Keratinocyte (primary cell): Measurements from ENCODE around the gene WFDC2. TPM values are rescaled to one million over a fixed set of nuclear protein-coding genes. Genes with fewer than 3 reads are reported as not detected.

ENCODE experiments used
- DNase-seq: peaks from one replicate; pipeline ENCODE4 v3.0.0-alpha.2; 2011; ENCODE audit warnings: low read depth, missing footprints, low spot score
- FAIRE-seq: peaks from 2 replicates; lab custom pipeline; 2011; peaks lifted over from hg19 to GRCh38; lab: Jason Lieb, UNC
- H2AFZ ChIP-seq: 2 replicates; pipeline ENCODE4 v1.6.0; 2012; ENCODE audit warnings: low read length, control low read depth, inconsistent platforms; ENCODE audit not compliant: control insufficient read depth
- H3K27ac ChIP-seq: 2 replicates; pipeline ENCODE4 v1.5.1; 2011; ENCODE audit warnings: low read length; ENCODE audit not compliant: control insufficient read depth, insufficient read depth
- H3K27me3 ChIP-seq: 3 replicates; pipeline ENCODE4 v1.6.0; 2011; ENCODE audit warnings: low read length; ENCODE audit not compliant: control insufficient read depth, insufficient read depth; ENCODE audit errors: extremely low read depth
- H3K36me3 ChIP-seq, 2 experiments: 2 replicates in 1 of 2; 3 replicates in 1 of 2; pipeline ENCODE4 v1.5.1; 2011; ENCODE audit warnings: low read length in 2 of 2, mild to moderate bottlenecking in 1 of 2; ENCODE audit not compliant: control insufficient read depth in 2 of 2, insufficient read depth in 2 of 2; ENCODE audit errors: extremely low read depth in 1 of 2
- H3K4me1 ChIP-seq: 3 replicates; pipeline ENCODE4 v1.5.1; 2011; ENCODE audit warnings: low read length; ENCODE audit not compliant: control insufficient read depth, insufficient read depth; ENCODE audit errors: extremely low read depth
- H3K4me2 ChIP-seq: 3 replicates; pipeline ENCODE4 v1.6.0; 2011; ENCODE audit warnings: low read depth, low read length; ENCODE audit not compliant: control insufficient read depth, insufficient read depth; ENCODE audit errors: extremely low read depth
- H3K4me3 ChIP-seq, 3 experiments: fragments of 200-600 bp in 1 of 3; sonication (generic) in 1 of 3; 2 replicates in 2 of 3; 3 replicates in 1 of 3; pipeline ENCODE4 v1.5.1; 2011 to 2016; ENCODE audit warnings: low read length in 3 of 3, mild to moderate bottlenecking in 3 of 3, control low read depth in 2 of 3, inconsistent platforms in 1 of 3, low read depth in 1 of 3, mixed read lengths in 1 of 3, mixed run types in 1 of 3, moderate library complexity in 1 of 3; ENCODE audit not compliant: control insufficient read depth in 2 of 3, insufficient read depth in 2 of 3; ENCODE audit errors: extremely low read depth in 1 of 3
- H3K79me2 ChIP-seq: 2 replicates; pipeline ENCODE4 v1.6.0; 2012; ENCODE audit warnings: low read length; ENCODE audit not compliant: control insufficient read depth, insufficient read depth
- H3K9ac ChIP-seq: 3 replicates; pipeline ENCODE4 v1.6.0; 2011; ENCODE audit warnings: low read length; ENCODE audit not compliant: control insufficient read depth, insufficient read depth; ENCODE audit errors: extremely low read depth
- H3K9me1 ChIP-seq: 3 replicates; pipeline ENCODE4 v1.6.0; 2011; ENCODE audit warnings: low read length; ENCODE audit not compliant: control insufficient read depth, insufficient read depth; ENCODE audit errors: extremely low read depth
- H3K9me3 ChIP-seq: 2 replicates; pipeline ENCODE4 v1.5.1; 2012; ENCODE audit warnings: low read depth, low read length; ENCODE audit not compliant: control insufficient read depth
- H4K20me1 ChIP-seq: 3 replicates; pipeline ENCODE4 v1.6.0; 2011; ENCODE audit warnings: low read length; ENCODE audit not compliant: control insufficient read depth, insufficient read depth; ENCODE audit errors: extremely low read depth
- EZH2 ChIP-seq: IDR thresholded peaks from one replicate; pipeline ENCODE4 v1.6.1; 2012; ENCODE audit warnings: inconsistent platforms, mild to moderate bottlenecking, low read length, moderate library complexity
- dilution Hi-C: fragments of 300-500 bp; cut with MboI; formaldehyde crosslinking; loops from one replicate; pipeline ENCODE4 v1.7.0; 2020; ENCODE audit warnings: low sequenced_read_pairs; ENCODE audit not compliant: extremely low pct_ligation_motif_present
- polyA plus RNA-seq, 5 experiments: library from polyadenylated mRNA; depleted of rRNA in 3 of 5; stranded (reverse) in 3 of 5; stranded (forward) in 1 of 5; unstranded in 1 of 5; fragments of >200 nt; gene quantifications; 1 replicate in 1 of 5; 2 replicates in 3 of 5; 3 replicates in 1 of 5; pipeline versions ENCODE4 v1.2.1 to v1.2.3, GENCODE V29; 2011 to 2012; ENCODE audit warnings: missing spikeins in 2 of 5, low read depth in 1 of 5, low replicate concordance in 1 of 5
- small RNA-seq, 3 experiments: library from RNA; depleted of rRNA; stranded (forward); fragments of <200 nt; gene quantifications; one replicate each; pipeline ENCODE3, GENCODE V24; 2012; ENCODE audit warnings: low read depth in 3 of 3, low replicate concordance in 1 of 3; ENCODE audit not compliant: insufficient read length in 3 of 3
- TF ChIP-seq, protein P1 (sequence below), 3 experiments: IDR thresholded peaks in 1 of 3; conservative IDR thresholded peaks in 1 of 3; optimal IDR thresholded peaks in 1 of 3; 2 replicates in 2 of 3; 3 replicates in 1 of 3; pipeline versions ENCODE3 to v1.5.1; 2011; ENCODE audit warnings: low read length in 3 of 3, mild to moderate bottlenecking in 3 of 3, moderate library complexity in 2 of 3, control low read depth in 1 of 3, inconsistent platforms in 1 of 3; ENCODE audit not compliant: insufficient read depth in 2 of 3; ENCODE audit errors: extremely low read depth in 1 of 3

Gene WFDC2
- polyA plus RNA-seq, 1 donor (not counting 4 experiments of a cell fraction or from before 2014, with no cell fraction given): not detected

DNA sequence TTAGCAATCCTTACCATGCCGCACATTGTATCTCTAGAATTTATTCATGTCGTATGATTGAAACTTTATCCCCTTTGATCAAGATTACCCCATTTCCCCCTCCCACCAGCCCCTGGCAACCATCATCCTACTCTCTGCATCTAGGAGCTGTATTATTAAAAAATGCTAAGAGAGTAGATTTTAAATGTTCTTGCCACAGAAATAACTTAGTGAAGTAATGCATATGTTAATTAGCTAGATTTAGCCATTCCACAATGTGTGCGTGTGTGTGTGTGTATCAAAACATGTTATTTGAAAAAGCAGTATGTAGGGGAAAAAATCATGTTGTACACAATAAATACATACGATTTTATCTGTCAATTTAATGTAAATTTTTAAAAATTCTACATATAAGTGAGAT lies 57.7 kb downstream of the WFDC2 start:
- H3K9me3 ChIP-seq: no peaks in the 10 kb centered on the region
- no peak overlapping the region for H2AFZ ChIP-seq
- H3K27ac ChIP-seq: no peak overlapping the region
- H3K4me3 ChIP-seq: no peak overlapping the region
- dilution Hi-C loops: no loop called here
- no peak for FAIRE-seq
- no peak overlapping the region for H3K4me2 ChIP-seq
- no peaks in the 10 kb centered on the region for H4K20me1 ChIP-seq
- H3K36me3 ChIP-seq: no peaks in the 10 kb centered on the region
- peaks cover 6% of the 10 kb centered on the region for H3K27me3 ChIP-seq
- no peaks in the 10 kb centered on the region for H3K79me2 ChIP-seq
- no peak for TF ChIP-seq EZH2
- TF ChIP-seq, protein P1, sequence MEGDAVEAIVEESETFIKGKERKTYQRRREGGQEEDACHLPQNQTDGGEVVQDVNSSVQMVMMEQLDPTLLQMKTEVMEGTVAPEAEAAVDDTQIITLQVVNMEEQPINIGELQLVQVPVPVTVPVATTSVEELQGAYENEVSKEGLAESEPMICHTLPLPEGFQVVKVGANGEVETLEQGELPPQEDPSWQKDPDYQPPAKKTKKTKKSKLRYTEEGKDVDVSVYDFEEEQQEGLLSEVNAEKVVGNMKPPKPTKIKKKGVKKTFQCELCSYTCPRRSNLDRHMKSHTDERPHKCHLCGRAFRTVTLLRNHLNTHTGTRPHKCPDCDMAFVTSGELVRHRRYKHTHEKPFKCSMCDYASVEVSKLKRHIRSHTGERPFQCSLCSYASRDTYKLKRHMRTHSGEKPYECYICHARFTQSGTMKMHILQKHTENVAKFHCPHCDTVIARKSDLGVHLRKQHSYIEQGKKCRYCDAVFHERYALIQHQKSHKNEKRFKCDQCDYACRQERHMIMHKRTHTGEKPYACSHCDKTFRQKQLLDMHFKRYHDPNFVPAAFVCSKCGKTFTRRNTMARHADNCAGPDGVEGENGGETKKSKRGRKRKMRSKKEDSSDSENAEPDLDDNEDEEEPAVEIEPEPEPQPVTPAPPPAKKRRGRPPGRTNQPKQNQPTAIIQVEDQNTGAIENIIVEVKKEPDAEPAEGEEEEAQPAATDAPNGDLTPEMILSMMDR (optimal IDR thresholded peaks at IDR 0.05 in 1 of 3, IDR thresholded peaks at IDR 0.05 in 1 of 3, conservative IDR thresholded peaks at IDR 0.05 in 1 of 3; ENCODE audit: extremely low read depth in 1 of 3, insufficient read depth in 2 of 3, low read length in 3 of 3): no peak
- no peak overlapping the region for H3K9ac ChIP-seq
- H3K9me1 ChIP-seq: no peaks in the 10 kb centered on the region
- DNase-seq: no peak
- peaks cover 3% of the 10 kb centered on the region for H3K4me1 ChIP-seq

Small RNA genes lying within 50 kb of the gene (small RNA-seq; reads per million reads assigned to genes)
- gene MIR6812: 0 to 0.07 (median 0) reads per million in 3 experiments

Other genes with a start within 250 kb of the WFDC2 start
- not detected in 3 replicates for gene SEMG2, start 248.4 kb upstream of the WFDC2 start, polyA plus RNA-seq
- 203 to 395 TPM (median 262 TPM) in 3 replicates for gene SLPI, start 215.2 kb upstream of the WFDC2 start, polyA plus RNA-seq
- not detected in 3 replicates for gene RBPJL, start 162.9 kb upstream of the WFDC2 start, polyA plus RNA-seq
- 0.08 TPM in 1 of 3 replicates, not detected in the others for gene MATN4, start 161.5 kb upstream of the WFDC2 start, polyA plus RNA-seq
- 114 to 206 TPM (median 140 TPM) in 3 replicates for gene SDC4, start 121.3 kb upstream of the WFDC2 start, polyA plus RNA-seq
- 16.8 to 29.8 TPM (median 22.0 TPM) in 3 replicates for gene SYS1, start 106.6 kb upstream of the WFDC2 start, polyA plus RNA-seq
- not detected in 3 replicates for gene TP53TG5, start 91.4 kb upstream of the WFDC2 start, polyA plus RNA-seq
- 33.8 to 42.3 TPM (median 37.4 TPM) in 3 replicates for gene DBNDD2, start 61.5 kb upstream of the WFDC2 start, polyA plus RNA-seq
- gene PIGT, start 53.6 kb upstream of the WFDC2 start, polyA plus RNA-seq: 25.9 to 37.6 TPM (median 26.5 TPM) in 3 replicates
- not detected in 3 replicates for gene SPINT3, start 45.9 kb downstream of the WFDC2 start, polyA plus RNA-seq
- gene WFDC6, start 69.7 kb downstream of the WFDC2 start, polyA plus RNA-seq: not detected in 3 replicates
- not detected in 3 replicates for gene EPPIN, start 77.6 kb downstream of the WFDC2 start, polyA plus RNA-seq
- gene WFDC8, start 109.5 kb downstream of the WFDC2 start, polyA plus RNA-seq: not detected in 3 replicates
- not detected in 3 replicates for gene WFDC10A, start 160.0 kb downstream of the WFDC2 start, polyA plus RNA-seq
- gene WFDC9, start 161.5 kb downstream of the WFDC2 start, polyA plus RNA-seq: not detected in 3 replicates
- not detected in 3 replicates for gene WFDC11, start 200.5 kb downstream of the WFDC2 start, polyA plus RNA-seq
- not detected in 3 replicates for gene WFDC13, start 232.3 kb downstream of the WFDC2 start, polyA plus RNA-seq
- 0.10 TPM in 1 of 3 replicates, not detected in the others for gene WFDC10B, start 235.3 kb downstream of the WFDC2 start, polyA plus RNA-seq